GM18909 (cell line): ENCODE data around the gene CCDC170.
"Not testable (repeated sequence)": the region's sequence is repeated elsewhere in the genome, so short reads cannot be mapped to it uniquely, and the experiment has no call there.

Source experiments
- ATAC-seq: cut with Tn5 transposase; IDR thresholded peaks from one replicate; pipeline ENCODE4 v1.9.1; 2021; ENCODE audit warnings: mild to moderate bottlenecking; ENCODE audit not compliant: unreplicated experiment, poor library complexity

CCDC170 gene, protein sequence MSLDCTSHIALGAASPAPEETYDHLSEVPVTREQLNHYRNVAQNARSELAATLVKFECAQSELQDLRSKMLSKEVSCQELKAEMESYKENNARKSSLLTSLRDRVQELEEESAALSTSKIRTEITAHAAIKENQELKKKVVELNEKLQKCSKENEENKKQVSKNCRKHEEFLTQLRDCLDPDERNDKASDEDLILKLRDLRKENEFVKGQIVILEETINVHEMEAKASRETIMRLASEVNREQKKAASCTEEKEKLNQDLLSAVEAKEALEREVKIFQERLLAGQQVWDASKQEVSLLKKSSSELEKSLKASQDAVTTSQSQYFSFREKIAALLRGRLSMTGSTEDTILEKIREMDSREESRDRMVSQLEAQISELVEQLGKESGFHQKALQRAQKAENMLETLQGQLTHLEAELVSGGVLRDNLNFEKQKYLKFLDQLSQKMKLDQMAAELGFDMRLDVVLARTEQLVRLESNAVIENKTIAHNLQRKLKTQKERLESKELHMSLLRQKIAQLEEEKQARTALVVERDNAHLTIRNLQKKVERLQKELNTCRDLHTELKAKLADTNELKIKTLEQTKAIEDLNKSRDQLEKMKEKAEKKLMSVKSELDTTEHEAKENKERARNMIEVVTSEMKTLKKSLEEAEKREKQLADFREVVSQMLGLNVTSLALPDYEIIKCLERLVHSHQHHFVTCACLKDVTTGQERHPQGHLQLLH

DNA sequence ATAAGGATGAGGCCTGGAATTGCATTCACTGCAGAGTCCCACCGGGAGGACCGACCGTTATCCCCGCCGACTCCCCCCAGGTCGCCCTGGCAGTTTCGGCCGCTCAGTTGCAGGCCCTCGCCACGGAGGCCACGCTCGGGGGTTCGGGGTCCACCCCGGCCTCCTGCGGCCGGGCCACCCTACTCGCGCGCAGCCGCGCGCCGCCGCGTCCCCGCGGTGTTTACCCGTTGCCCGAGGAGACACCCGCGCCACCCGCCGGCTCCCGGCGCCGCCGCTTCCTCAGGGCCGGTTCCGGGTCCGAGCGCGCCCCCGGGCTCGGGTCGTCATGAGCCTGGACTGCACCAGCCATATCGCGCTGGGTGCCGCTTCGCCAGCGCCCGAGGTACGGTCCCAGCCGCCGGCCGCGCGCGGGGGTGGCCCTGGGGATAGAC is at the start of gene CCDC170:
Gene CCDC170 (plus strand): TSS at position 214 of the 431 bp plus-strand sequence. CDS start 112 bp downstream, at position 326.
- ATAC-seq, result no peak

DNA sequence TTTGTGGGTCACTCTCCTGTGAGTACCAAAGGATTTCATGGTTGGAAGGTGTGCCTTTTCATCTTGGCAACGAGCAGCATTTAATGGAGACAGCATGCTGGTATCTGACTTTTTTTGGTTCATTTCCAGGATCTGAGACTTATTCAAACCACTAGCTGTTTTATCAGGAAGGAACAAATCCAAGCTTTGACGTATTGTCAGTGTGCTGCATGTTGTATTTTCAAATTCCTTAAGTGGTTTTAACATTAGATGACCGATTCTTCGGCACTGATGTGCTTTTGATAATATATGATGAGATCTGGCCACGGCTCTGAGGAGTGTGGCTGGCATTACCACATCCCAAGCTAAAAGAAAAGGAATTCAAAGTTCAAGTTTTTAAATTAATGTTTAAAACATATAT is 48.3 kb upstream of the CCDC170 start:
- ATAC-seq, result no peak

DNA sequence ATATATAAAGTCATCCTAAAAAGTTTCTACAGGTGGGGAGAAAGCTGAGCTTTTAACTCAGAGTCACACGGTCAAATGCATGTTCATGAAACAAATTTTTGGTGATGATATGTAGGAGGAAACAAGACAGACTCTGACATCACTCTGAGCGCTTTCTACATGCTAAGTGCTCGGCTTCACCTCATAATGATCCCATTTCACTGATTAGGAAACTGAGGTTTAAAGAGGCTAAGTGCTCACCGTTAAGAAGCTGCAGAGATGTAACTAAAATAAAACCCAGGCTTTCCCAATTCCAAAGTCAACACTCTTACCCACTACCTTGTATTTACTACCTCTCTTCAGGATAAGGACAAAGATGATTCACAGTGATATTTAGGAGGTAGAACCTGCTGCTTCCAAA is 46.6 kb upstream of the CCDC170 start:
- ATAC-seq, result no peak

DNA sequence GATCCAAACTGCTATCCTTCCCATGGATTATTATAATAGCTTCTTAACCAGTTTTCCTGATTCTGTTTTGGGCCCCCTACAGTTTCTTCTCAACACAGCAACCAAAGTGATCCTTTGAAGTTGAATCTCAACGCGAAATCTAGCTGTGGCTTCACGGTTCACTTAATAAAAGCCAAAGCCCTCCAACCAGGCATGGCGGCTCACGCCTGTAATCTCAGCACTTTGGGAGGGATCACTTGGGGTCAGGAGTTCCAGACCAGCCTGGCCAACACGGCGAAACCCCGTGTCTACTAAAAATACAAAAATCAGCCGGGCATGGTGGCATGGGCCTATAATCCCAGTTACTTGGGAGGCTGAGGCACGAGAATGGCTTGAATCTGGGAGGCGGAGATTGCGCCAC is 45.2 kb upstream of the CCDC170 start:
- ATAC-seq, result no peak

DNA sequence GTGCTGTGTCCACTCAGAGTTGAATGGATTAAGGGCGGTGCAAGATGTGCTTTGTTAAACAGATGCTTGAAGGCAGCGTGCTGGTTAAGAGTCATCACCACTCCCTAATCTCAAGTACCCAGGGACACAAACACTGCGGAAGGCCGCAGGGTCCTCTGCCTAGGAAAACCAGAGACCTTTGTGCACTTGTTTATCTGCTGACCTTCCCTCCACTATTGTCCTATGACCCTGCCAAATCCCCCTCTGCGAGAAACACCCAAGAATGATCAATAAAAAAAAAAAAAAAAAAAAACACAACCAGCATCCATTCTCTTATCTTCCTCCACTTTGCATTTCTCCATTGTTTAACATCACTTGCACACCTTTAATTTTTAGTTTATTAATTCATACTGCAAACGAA is 42.9 kb upstream of the CCDC170 start:
- ATAC-seq, result not testable (repeated sequence)

DNA sequence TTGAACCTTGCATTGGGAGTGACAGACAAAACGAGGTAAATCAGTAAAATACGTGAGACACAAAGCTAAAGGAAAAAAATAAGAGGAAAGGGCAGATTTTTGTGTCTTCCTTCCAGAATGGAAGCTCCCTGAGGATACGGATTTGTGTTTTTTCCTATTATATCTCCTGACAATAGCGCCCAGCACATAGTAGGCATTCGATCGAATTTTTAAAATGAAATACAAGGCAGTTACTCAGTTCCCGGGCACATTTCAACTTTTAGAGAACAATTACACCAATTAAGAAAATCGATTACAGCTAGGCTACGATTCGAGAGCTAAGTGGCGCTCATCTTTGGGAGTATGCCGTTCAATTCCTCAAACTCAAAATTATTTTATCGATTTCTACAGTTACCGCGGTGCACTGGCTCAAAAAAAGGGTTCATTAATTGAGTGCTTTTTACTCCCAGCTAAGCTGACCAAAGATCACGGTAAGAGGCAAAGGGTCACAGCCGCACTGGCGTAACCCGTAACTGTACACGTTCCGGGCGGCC is 42.3 kb upstream of the CCDC170 start:
- no peak for ATAC-seq

DNA sequence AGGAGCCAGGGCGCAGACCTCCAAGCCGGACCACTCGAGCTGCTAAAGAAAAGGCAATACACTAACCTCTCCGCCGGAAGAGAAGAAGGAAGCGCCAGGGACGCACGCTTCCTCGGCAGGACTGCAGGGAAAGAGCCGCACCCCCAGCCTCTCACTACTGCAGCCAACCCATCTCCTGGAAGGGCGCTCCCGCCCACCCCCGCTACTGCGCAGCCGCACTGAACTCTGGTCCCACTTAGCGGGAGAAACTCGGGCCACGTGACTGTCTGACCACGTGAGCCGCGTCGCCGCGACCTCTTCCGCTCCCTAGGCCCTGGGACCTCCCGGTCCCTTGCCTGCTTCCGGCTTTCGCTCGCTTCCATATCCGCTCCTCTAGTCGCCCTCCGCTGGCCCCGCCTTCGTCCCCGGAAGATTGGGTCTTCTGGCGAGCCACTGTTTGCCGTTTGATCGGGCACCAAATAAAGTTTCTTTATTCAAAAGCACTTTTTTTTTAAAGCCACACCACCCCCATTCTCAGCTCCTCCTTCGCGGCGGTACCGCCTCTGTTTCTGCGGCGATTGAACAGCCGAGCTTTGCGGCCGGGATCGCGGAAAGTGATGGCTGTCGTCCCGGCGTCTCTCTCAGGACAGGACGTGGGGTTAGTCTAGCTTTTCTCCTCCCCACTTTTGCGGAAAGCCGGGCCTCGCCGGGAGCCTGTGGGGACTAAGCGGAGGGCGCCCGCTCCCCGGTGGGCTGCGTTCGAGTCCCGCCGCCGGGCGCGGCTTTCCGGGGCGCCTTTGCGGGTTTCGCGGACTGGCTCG is 41.7 kb upstream of the CCDC170 start, which contains the start of gene RMND1:
Gene RMND1 (minus strand): TSS at position 177 of the 800 bp plus-strand sequence. CDS start 6,315 bp downstream, outside the sequence.
- peak; percentile 98 for ATAC-seq

DNA sequence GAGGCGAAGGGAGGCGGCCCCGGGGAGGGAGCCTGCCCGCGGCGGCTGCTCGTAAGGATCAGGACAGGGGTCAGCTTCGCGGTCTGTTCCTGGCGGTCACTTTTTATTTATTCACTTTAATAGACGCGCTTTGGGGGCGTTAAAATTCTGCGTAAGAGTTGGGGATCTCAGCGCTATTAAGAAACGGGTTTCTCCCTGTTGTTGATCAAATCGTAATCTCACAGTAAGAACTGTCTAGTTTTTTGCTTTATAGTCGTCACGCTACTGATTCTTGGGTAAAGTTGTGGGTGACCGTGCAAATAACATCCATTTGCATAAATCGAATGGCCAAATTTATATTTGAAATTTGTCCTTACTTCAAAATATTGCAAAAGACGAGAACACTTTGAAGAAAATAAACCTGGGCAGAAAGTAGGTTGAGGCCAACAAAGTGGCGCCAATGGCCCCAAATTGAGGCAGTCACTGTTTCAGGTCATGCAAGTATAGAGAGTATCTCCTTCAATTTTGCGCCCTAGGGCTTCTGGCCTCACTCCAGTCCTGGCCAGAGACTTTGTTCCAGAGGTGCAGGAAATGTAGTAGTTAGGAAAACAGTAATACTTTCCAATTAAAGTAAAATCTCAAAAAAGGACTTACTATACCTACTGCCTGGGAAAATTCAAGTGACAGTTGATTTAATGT is 40.9 kb upstream of the CCDC170 start:
- ATAC-seq, result no peak

DNA sequence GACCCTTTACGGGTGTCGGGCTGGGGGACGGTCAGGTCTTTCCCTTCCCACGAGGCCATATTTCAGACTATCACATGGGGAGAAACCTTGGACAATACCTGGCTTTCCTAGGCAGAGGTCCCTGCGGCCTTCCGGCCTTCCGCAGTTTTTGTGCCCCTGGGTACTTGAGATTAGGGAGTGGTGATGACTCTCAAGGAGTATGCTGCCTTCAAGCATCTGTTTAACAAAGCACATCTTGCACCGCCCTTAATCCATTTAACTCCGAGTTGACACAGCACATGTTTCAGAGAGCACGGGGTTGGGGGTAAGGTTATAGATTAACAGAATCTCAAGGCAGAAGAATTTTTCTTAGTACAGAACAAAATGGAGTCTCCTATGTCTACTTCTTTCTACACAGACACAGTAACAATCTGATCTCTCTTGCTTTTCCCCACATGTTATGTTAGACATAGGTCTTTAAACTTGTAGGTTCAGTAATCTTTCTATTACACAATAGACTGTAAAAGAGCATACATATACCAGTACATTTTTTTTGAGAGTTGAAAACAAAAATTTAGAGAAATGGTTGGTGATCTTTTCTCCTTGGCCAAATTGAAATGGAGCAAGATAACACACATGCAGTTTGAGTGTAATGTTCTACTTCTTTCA is 37.9 kb upstream of the CCDC170 start:
- not testable (repeated sequence) for ATAC-seq

DNA sequence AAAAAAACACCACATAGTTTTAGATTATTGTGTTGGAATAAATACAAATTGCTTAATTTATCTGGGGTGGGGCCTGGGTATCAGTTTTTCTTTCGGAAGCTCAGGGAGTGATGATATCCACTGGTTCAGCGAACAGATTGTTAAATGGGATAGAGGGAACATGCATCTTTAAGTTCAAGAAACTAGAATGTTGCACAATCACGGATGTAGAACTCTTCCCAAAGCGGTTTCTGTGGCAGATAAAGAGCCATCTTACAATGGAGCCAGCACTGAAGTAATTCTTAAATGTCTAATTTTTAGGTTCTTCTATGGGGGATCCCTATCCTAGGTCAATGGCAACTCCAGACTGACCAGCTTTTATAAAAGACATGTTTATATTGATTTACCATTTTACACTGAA is 32.1 kb upstream of the CCDC170 start:
- ATAC-seq, result no peak

DNA sequence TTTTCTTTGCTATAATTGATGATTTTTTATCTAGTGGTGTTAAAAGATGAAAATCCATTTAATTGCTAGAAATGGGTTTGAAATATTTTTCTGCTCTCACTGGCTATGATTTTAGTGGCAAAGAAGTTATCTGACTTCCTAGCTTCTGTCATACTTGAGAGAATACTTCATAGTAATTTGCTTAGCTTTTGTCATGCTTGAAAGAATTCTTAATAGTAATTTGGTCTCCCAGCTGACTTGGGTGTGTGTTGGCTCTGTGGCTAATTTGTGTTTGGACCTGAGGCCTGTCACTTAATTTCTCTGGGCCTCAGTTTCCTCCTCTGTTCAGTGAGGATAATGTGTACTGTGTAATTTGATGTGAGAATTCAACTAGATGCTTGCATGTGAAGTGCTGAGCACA is 29.1 kb upstream of the CCDC170 start:
- ATAC-seq, result no peak

DNA sequence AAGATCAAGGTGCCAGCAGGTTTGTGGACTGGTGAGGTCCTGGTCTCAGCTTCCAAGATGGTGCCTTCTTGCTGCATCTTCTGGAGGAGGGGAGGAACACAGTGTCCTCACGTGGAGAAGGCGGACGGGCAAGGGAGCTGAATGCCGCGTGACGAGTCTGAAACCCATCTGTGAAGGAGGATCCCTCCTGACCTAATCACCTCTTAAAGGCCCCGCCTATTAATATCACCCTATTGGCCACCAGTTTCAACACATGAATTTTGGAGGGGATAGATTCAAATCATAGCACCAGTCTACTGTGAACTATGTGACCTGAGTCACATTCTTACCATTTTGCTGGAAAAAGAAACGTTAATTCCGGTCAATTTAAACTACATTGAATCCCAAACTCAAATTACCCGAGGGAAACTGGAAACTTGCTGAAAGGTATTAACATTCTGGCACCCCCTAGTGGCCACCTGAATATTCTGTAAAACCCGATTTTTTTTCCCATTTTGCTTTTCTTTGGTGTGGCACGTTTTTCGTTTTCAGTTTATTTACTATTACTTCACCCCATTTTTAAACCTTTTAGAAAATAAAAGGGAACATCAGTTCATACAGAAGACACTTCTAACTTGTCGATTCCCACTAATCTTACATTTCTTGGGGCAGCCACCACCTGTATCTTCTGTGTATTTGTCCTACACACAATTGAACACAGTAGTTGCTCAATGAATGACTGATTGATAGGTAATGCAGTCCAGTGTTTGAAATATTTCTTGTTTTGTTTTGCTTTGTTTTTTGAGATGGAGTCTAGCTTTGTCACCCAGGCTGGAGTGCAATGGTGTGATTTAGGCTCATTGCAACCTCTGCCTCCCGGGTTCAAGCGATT is 17.9 kb upstream of the CCDC170 start:
- peak; percentile 64 for ATAC-seq

DNA sequence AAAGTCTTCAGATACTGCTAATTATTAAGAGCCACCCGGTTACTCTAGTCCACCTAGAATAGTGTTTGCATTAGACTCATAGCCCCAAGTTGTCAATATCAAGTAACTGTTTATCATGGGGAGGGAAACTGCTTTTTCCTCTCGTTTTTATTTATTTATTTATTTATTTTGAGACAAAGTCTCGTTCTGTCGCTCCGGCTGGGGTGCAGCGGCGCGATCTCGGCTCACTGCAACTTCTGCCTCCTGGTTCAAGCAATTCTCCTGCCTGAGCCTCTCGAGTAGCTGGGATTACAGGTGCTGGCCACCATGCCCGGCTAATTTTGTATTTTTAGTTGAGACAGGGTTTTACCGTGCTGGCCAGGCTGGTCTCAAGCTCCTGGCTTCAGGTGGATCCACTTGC is 16.1 kb upstream of the CCDC170 start:
- no peak for ATAC-seq

DNA sequence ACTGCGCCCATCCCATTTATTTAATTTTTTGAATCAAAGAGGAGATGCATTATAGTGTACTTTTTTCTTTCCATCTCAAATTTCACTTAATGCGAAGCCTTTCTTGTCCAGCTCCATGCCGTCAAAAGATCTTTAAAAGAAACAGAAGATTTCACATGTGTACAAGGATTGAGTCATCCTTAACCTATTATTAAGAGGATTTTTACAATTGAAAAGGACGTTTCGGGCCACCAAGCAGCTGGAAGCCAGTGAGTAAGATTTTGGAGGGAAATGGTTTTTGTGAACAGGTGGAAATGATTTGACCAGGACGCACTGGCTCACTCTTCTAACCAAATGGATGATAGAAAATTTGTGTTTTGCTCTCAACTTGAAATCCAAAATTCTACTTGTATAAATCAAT is 15.1 kb upstream of the CCDC170 start:
- ATAC-seq, result no peak

DNA sequence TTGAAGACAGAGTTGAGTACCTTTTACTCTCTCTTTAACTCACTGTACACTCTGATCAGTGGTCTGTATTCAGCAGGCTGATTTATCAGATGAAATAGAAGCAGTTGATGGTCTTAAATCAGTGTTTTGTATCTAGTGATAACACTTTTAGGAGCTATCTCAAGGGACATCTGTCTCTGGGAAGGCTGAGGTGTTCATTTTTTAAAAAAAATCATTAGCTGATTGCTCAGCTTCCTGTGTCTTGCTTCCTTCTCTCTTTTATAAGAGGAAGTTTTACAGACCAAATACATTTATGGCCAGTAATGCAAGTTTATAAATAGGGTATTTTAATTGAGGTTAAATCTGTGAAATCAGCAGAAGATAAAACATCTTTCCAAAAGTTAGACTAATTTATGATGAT is 12.0 kb upstream of the CCDC170 start:
- ATAC-seq, result peak; percentile 33

DNA sequence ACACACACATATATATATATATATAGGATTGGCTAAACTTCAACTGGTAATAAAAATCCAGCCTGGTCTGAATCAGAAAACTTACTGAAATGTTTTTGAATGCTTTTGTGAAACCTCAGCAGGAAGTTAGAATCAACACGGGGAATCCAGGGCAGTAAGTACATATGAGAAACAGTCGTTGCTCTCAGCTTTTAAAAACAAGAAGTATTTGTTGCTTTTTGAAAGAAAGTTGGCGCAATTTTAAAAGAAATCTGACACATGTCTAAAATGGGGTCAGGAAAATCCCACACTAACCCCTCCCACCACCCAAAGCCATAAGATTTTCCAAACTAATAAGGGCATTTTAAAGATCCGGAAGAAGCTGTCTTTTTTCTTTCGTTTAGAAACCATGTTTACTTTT is 11.5 kb upstream of the CCDC170 start:
- peak; percentile 68 for ATAC-seq

DNA sequence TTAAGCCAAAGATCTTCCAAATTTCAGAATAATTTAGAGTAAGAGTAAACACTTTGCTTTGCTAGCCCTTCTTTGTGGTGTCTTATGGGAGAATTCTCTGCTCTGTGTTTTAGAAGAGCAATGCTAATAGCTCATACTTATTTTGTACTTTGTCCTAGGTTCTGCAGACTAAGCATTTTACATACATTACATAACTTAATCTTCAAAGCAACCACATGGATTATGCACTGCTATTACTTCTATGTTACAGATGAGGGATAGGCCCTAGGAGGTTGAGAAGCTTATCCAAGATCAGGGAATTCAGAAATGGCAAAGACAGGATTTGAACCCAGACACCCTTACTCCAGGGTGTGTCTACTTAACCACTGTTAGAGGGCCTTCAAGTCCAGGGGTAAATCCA is 9.8 kb upstream of the CCDC170 start:
- ATAC-seq, result no peak

DNA sequence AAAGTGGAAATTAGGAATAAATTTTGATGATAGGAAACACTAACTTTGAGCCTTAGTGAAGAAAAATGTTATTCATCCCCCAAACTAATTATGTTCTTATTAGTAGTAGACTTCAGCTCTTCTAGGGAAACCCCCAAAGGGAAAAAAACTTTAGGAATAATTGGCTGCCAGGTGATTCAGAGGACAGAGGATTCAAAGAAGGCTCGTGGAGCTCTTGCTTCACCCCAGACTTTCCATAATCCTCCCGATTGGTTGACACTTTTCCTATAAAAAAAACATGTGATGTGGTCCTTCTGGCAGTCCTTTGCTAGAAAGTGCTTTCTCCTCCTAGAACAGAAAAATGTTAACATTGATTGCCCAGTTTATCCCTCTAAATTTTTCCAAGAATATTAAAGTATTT is 5.6 kb upstream of the CCDC170 start:
- ATAC-seq, result no peak

DNA sequence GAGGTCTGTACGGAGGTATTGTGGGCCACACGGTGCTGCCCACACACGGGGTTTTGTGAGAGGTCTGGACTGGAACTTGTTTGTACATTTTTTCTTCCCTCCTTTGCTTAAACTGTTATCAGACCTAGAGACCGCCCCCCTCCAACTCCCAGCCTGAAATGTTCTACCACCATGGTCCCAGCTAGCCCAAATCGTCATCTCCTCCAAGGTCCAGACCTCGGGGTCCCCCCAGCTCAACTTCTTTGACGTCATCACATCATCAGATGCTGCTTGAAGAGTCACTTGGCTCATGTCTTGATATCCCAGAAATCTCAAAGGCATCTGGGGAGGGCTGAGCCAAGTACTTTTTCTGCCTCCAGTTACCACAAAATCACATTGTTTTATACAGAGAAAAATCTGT is 2.8 kb upstream of the CCDC170 start:
- ATAC-seq, result no peak
